Transverse colon (tissue), 4 donors: ENCODE measurements around the gene THRA.

ENCODE experiments used
- POLR2A ChIP-seq: fragments of 450-650 bp; IDR thresholded peaks from one replicate; pipeline ENCODE4 v1.6.1; 2016; ENCODE audit warnings: antibody characterized with exemption, mild to moderate bottlenecking, moderate library complexity
- POLR2AphosphoS5 ChIP-seq, 3 donors: sonication (generic); formaldehyde crosslinking; IDR thresholded peaks; one replicate each; pipeline ENCODE4 v1.6.1; 2016; ENCODE audit warnings: antibody characterized with exemption in 3 of 3
- TF ChIP-seq, protein P1 (sequence below), 5 experiments: fragments of 200-600 bp in 3 of 5; fragments of 450-650 bp in 2 of 5; sonication (generic) in 3 of 5; IDR thresholded peaks; 1 replicate in 2 of 5; 2 replicates in 3 of 5; pipeline ENCODE4 v1.5.1; 2016 to 2017; ENCODE audit warnings: antibody characterized with exemption in 5 of 5, inconsistent platforms in 3 of 5, mild to moderate bottlenecking in 2 of 5, moderate library complexity in 1 of 5

- TF ChIP-seq POLR2AphosphoS5 (IDR thresholded peaks at IDR 0.05) (no peak), POLR2A (no peak)
- TF ChIP-seq, protein P1, sequence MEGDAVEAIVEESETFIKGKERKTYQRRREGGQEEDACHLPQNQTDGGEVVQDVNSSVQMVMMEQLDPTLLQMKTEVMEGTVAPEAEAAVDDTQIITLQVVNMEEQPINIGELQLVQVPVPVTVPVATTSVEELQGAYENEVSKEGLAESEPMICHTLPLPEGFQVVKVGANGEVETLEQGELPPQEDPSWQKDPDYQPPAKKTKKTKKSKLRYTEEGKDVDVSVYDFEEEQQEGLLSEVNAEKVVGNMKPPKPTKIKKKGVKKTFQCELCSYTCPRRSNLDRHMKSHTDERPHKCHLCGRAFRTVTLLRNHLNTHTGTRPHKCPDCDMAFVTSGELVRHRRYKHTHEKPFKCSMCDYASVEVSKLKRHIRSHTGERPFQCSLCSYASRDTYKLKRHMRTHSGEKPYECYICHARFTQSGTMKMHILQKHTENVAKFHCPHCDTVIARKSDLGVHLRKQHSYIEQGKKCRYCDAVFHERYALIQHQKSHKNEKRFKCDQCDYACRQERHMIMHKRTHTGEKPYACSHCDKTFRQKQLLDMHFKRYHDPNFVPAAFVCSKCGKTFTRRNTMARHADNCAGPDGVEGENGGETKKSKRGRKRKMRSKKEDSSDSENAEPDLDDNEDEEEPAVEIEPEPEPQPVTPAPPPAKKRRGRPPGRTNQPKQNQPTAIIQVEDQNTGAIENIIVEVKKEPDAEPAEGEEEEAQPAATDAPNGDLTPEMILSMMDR (IDR thresholded peaks at IDR 0.05) = no peak
Observed at GRCh38 chr17:40025991-40026815, 36.6 kb upstream of the THRA start.
